Stimulated activated CD4-positive, alpha-beta T cell treated with anti-CD3 and anti-CD28 coated beads, Interleukin-12 subunit alpha, Interleukin-12 subunit beta, amount 100 ng/mL, for 48 hours (primary cell): Measurements from ENCODE around the gene MRPL58.
"Not testable (repeated sequence)": the region's sequence is repeated elsewhere in the genome, so short reads cannot be mapped to it uniquely, and the experiment has no call there.

ENCODE experiments used
- DNase-seq, 3 donors: peaks; one replicate each; pipeline ENCODE4 v3.0.0-alpha.2; 2020; ENCODE audit warnings: low read depth in 2 of 3, low spot score in 1 of 3

The MRPL58 gene

GRCh38 chr17:75013092-75013559 is 656 bp downstream of the MRPL58 start:
- no peak for DNase-seq

DNA sequence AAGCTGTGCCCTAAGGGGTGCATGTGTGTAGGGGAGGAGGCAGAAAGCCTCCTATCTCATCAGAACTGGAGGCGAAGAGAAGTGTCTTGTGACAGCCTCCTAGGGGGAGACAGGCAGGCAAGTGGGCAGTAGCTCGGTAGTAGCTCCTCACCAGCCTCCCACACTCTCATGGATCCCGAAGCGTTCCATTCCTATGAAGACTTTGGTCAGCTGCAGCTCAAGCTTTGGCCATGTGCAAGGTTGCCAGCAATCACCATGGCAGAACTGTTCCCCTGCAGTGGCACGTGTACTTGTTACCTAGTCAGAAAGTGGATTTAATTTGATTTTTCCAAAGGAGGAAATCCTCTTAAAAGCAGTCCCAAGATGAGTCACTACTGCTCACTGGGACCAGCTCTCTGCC is 6.7 kb downstream of the MRPL58 start:
- DNase-seq, result no peak

DNA sequence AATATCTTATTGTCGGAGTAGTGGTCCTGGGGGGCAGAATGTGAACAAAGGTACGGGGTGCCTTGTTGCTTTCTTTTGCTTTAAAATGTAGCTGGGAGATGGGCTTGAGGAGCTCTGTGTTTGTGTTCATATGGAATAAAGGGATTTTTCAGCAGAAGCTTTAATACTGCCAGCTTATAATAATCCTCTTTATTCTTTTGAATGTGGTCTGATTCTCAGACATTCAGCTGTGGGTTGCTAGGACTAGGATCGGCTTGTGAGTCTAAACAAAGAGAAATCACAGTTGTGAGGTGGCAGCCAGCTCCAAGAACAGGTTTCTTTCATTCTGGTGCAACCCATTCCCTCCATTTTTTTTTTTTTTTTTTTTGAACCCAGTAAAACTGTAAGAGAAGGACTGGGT is 7.2 kb downstream of the MRPL58 start:
- no peak for DNase-seq

DNA sequence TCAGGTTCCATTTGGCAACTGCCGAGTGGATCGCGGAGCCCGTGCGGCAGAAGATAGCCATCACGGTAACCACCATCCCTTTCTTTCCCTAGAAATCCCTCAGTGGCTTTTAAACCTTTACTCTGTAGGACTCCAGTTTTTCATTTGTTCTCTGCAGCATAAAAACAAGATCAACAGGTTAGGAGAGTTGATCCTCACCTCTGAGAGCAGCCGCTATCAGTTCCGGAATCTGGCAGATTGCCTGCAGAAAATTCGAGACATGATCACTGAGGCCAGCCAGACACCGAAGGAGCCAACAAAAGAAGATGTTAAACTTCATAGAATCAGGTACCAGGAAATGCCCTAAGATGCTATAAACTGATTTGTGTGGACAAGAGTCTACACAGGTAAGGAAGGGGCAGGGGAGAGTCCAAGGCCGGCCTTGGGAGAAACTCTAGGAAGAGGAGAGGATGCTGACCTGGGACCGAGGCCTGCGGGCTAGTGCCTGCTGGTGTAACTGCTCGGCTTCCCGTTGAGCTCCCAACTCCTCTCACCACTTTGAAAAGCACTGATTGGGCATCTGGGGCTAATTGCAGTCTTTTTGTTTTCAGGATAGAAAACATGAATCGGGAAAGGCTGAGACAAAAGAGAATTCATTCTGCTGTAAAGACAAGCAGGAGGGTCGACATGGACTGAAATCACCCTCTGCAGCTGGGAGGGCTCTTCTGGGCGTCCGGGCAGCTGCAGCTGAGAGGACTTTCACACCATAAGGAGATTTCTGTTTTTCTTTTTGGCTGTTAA is 8.1 kb downstream of the MRPL58 start:
- no peak for DNase-seq

DNA sequence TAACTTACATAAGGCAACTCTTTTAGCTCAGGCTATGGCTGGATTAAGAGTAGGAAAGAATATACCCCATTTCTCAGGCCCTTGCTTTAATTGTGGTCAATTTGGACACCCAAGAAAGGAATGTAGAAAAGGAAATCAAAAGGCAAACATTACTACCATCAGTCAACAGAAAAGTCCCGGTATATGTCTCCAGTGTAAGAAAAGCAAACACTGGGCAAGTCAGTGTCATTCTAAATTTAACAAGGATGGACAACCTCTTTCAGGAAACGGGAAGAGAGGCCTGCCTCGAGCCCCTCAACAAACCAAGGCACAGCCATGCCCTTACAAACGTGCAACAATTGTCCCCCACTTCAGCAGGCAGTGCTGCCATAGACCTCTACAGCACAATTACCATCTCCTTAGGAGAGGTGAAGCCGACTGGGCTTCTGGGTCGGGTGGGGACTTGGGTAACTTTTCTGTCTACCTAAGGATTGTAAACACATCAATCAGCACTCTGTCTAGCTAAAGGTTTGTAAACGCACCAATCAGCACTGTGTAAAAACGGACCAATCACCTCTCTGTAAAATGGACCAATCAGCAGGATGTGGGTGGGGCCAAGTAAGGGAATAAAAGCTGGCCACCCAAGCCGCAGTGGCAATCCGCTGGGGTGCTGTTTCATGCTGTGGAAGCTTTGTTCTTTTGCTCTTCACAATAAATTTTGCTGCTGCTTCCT is 12.4 kb downstream of the MRPL58 start:
- peak in 1 of 3 donors; percentile 43 for DNase-seq

DNA sequence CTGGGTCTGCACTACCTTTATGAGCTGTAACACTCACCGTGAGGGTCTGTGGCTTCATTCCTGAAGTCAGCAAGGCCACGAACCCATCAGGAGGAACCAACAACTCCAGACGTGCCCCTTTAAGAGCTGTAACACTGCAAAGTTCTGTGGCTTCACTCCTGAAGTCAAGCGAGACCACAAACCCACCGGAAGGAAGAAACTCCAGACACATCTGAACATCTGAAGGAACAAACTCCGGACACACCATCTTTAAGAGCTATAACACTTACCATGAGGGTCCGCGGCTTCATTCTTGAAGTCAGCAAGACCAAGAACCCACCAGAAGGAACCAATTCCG is 12.9 kb downstream of the MRPL58 start:
- not testable (repeated sequence) for DNase-seq

- DNase-seq, result not testable (repeated sequence)
Observed at GRCh38 chr17:75026650-75027049, 14.2 kb downstream of the MRPL58 start.

DNA sequence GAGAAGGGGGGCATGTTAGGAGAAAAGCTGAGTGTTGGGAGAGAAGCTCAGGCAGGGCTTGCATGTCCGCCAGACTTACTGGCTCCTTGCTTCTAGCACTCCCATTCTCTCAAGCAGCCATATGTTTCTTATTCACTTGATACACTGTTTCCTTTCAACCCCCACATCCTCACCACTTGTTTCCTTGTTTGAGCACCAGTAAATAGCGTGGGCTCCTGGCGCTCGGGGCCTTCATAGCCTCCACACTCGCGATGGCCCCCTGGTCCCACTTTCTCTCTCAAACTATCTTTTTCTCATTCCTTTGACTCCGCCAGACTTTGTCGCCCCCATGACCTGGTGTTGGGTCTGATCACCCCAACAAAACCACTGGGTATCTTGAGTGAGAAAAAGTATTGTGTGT is 17.7 kb downstream of the MRPL58 start:
- no peak for DNase-seq

GRCh38 chr17:75031972-75032719 is 19.7 kb downstream of the MRPL58 start:
- DNase-seq, result peak in 2 of 3 donors; percentile 48 to 54

- DNase-seq, result no peak
Observed at GRCh38 chr17:75032720-75033280, 20.3 kb downstream of the MRPL58 start.

- DNase-seq, result peak; percentile 88 to 100 (median 97)
Observed at GRCh38 chr17:75033346-75034235, 21.1 kb downstream of the MRPL58 start.

DNA sequence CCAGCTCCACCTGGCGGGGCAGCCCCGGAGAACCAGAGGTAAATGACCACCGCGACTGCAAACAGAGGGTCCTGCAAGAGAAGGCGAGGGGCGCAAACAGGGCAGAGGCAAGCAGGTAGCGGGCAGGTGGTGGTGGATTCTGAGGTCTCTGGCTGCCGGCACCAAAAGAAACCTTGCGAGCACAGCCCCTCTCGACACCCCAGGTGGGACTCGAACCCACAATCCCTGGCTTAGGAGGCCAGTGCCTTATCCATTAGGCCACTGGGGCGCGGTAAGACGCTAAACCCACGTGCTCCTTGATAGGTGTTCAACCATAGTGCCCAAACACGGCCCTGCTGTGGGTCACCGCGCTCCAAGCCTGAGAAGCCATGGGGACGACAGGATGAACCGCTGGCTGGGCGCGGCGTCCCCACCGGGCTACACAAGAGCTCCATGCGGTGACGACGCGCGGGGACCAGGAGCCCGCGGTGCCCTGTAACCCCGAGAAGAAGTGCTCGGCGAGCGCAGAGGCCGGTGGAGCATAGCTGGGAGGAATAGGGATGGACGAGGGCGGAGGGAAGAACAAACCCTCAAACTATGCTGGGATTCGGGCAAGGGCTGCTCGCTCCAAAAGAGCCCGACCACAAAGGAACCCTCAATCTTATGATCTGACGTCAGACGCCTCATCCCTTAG is 21.9 kb downstream of the MRPL58 start:
- DNase-seq, result peak; percentile 89 to 98 (median 95)

GRCh38 chr17:75036643-75037268 is 24.3 kb downstream of the MRPL58 start:
- DNase-seq, result peak; percentile 63 to 69 (median 64)

DNA sequence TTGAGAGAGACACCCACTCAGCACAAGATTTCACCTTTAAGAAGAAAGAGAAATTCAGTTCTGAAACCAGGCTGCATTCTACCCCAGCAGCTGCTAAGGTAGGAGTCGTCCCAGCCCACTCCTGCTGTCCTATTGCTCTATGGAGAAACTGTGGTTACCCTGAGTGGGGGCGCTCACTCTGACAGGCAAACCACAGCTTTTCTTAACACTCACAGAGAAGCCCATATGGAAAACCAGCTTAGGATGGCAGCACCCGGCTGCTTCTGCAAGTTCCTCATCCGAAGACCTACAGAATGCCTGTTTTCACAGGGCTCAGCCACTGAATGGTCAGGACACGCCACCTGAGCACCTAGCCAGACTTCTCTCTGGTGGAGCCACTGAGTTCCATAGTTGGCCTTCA is 26.8 kb downstream of the MRPL58 start:
- no peak for DNase-seq

DNA sequence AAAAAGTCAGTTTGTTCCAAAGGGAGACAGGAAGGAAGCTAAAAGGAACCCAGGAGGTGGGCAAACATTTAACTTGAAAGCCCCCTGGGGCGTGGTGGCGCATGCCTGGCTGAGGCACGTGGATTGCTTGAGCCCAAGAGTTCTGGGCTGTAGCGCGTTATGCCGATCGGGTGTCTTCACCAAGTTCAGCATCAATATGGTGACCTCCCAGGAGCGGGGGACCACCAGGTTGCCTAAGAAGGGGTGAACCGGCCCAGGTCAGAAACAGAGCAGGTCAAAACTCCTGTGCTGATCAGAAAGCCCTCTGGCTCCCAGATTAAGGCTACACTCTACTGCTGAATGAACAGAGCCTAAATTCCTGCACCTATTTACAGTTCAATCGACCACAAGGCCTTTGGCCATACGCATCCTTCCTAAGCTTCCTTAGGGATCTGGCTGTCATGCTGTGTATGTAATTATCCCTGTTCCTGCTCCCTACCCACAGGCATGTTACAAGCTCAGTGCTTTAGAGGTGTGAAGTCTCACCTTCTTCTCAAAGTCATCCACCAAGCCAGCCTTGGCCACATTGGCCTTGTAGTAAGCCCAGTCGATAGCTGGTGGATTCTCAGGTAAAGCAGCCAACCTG is 29.3 kb downstream of the MRPL58 start:
- no peak for DNase-seq

GRCh38 chr17:75043789-75044188 is 31.3 kb downstream of the MRPL58 start:
- DNase-seq, result not testable (repeated sequence)

- DNase-seq, result no peak
Observed at GRCh38 chr17:75044716-75045115, 32.2 kb downstream of the MRPL58 start.

DNA sequence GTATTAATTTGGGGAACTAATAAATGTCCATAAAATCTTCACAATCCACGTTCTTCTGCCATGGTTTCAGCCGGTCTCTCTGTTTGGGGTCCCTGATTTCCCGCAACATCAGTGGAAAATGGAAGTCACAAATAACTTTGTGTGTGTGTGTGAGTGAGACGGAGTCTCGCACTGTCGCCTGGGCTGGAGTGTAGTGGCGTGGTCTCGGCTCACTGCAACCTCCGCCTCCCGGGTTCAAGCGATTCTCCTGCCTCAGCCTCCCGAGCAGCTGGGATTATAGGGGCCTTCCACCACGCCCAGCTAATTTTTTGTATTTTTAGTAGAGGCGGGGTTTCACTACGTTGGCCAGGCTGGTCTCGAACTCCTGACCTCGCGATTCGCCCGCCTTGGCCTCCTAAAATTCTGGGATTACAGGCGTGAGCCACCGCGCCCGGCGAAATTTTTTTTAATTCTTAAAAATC is 33.5 kb downstream of the MRPL58 start:
- not testable (repeated sequence) for DNase-seq
